Measurements from ENCODE around the gene UFSP2.
"Not testable (repeated sequence)": the region's sequence is repeated elsewhere in the genome, so short reads cannot be mapped to it uniquely, and the experiment has no call there.

The UFSP2 gene

DNA sequence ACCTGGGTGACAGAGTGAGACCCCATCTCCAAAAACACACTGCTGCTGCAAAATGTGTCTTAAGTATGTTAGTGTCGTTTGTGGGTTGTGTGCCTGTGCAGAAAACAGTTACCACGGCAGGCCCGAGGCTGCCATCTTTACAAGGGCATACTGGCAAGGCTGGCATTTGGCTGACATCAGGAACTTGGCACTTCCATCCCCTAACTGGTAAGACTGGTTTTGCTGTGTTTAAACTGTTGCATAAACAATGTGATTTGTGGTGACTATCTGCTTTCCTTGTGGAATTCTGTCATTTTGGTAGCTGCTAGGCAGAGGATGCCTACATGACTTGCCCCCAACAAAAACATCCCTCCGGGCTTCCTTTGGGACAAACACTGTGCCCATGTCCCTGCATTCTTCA is 42.3 kb downstream of the UFSP2 start:
- DNase-seq (ENCODE audit: low read depth) = no peak

DNA sequence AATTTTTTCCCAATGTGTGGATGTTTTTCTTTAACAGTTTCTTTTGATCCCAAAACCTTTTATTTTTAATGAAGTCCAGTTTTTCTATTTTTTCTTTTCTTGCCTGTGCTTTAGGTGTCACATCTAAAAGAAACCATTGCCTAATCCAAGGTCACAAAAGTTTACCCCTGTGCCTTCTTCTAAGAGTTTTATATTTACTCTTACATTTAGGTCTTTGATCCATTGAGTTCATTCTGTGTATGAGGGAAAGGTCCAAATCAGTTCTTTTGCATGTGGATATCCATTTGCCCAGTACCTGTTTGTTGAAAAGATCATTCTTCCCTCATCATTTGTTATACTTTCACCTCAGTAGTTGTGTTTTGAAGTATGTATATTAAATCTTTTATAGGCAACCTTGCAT is 43.0 kb downstream of the UFSP2 start:
- DNase-seq (ENCODE audit: low read depth) = no peak

DNA sequence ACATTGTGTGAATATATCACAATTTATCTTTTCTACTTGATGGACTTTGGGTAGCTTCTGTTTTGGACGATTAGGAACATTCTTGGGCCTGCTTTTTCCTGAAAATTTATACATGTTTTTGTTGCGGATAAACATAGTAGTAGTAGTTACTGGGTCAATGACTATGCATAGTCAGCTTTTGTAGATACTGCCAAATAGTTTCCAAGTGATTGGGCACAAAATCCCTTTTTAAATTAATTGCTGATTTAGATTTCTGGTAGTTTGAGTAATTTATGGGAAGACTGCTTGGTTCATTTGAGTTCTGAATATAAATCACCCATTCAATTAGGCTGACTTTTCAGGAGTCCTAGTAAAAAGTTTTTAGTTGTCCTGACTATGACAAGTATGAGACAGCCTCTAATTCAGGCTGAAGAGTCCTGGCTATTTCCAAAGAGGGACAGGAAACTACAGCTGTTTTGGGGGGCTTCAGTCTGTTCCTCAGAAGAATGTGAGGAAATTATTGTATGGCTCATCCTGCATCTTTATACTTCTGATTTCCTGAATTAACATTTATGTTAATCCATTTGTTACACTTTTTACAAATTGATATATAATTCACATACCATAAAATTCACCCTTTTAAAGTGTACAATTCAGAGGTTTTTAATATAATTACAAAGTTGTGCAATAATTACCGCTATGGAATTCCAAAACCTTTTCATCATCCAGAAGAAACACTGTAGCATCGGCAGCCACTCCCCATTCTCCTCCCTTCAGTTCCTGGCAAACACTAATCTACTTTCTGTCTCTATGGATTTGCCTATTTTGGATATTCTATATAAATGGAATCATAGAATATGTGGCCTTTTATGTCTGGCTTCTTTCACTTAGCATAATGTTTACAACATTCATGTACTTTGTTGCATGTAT is 44.2 kb downstream of the UFSP2 start:
- DNase-seq (ENCODE audit: low read depth) = no peak

GRCh38 chr4:185380320-185380719 is 45.4 kb downstream of the UFSP2 start:
- no peak for DNase-seq (ENCODE audit: low read depth)

- DNase-seq (ENCODE audit: low read depth) = no peak
Measured at GRCh38 chr4:185379326-185380295, 46.2 kb downstream of the UFSP2 start.

DNA sequence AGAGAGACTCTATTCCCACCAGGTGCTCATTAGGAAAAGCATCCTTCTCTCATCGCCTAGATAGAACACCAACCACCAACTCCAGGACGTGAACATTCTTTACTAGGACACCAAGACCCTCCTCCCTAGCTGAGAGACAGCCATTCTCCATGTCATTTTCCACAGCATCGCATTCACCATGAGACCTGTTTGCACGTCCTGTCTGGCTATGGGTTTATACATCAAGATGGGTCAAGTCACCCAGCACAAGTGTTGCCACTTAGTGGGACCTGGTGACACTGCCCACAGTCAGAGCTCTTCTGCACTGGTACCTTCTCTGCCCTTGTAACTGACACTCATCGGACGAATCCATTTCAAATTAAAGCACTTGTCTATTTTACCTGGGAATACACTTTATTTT is 47.5 kb downstream of the UFSP2 start:
- DNase-seq (ENCODE audit: low read depth) = no peak

DNA sequence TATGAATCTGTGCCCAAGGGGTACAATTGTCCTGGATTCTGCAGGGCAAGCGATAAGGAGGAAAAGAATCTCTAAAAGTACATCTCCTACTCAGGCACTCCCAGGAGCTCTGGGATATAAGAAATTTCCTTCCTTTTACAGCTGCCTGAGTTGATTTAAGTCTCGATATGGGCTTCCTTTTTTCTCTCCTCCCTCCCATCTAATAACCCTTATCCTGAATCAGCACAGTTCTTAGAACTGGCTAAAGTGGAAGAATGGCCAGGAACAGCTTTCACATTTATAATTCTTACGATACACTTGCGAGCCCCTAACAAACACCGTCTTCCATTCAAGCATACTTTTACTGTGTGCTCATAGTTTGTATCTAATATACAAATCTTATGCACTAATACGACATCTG is 51.2 kb downstream of the UFSP2 start:
- no peak for DNase-seq (ENCODE audit: low read depth)

DNA sequence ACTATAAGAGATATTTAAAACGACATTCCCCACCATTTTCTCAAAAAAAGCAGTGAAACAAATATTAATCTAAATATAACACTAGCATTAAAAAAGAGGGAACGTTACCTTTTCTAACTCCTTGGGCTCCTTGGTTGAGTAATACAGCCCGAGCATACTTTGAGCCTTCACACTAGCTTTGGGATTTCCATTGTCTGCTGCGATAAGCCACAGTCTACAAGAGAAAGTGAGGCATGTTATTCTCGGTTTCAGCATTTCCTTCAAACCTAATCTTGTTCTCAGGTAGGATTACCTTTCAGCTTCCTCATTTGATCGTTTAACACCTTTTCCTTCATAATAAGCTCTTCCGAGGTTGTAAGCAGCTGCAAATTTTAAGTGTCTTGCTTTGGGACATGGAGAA is 51.7 kb downstream of the UFSP2 start:
- DNase-seq (ENCODE audit: low read depth) = no peak

DNA sequence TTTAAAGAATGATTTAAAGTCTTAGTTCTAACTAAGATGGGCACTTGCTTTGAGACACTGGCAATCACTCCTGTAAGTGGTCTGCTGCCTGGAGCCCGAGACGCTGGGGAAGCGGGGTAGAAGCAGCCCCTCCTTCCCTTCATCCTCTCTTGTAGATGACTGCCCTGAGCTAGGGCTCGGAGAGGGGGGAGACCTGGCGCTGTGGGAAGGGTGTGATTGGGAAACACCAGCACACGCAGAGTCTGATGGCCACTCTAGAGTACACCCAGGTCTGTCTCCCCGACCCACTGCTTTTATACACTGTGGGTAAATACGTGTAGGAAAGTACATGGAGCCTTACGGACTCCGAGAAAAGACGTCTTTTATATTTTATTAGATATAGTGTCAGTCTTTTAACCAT is 54.1 kb downstream of the UFSP2 start:
- no peak for DNase-seq (ENCODE audit: low read depth)

DNA sequence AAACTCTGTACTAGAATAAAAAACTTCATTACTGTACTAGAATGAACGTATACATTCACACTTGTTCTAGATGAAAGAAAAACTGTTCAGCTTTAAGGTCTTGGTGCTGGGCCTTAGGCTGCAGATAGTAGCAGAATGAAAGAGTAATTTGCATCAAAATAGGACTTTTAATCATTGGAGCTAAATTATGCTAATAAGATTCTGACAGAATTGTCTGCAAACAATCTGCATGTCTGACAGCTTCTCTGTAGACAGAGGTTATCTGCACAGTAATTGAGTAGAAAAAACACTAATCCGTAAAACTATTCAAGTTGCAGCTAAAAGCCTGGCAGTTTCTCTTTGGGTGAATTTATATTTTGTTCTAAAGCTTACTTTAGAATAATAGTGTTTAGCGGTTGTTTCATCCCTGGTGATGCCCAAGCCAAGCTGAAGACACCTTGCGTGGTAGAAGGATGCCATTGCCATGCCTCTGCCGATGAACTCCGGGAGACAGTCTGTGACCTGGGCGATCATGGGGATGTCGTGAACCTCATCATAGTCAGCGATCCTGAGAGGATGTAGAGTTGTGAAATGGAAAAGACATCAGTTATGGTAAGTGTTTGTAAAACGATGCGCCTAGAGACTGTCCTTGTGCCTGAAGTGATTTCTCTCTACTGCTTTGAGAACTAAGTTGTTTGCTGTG is 55.4 kb downstream of the UFSP2 start:
- no peak for DNase-seq (ENCODE audit: low read depth)

- no peak for DNase-seq (ENCODE audit: low read depth)
Measured at GRCh38 chr4:185369731-185370130, 56.0 kb downstream of the UFSP2 start.

- DNase-seq (ENCODE audit: low read depth) = no peak
Measured at GRCh38 chr4:185364886-185365285, 60.9 kb downstream of the UFSP2 start.

DNA sequence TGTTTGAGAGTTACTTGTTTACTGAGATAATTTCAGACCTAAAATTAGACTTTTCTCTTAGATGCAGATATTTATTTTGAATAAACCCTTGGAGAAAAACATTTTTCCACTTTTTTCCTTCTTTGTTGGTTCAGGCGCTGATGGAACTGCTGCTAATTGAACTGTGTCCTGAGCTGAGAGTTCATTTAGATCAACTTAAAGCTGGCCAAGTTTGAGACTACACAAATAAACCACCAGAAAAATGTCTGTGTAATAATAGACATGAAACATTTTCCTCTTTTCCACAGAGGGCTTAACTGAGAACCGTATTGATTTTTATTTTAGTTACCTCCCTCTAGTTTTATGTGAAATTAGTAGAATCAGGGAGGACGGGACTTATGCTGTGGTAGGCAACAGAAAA is 62.5 kb downstream of the UFSP2 start:
- no peak for DNase-seq (ENCODE audit: low read depth)

DNA sequence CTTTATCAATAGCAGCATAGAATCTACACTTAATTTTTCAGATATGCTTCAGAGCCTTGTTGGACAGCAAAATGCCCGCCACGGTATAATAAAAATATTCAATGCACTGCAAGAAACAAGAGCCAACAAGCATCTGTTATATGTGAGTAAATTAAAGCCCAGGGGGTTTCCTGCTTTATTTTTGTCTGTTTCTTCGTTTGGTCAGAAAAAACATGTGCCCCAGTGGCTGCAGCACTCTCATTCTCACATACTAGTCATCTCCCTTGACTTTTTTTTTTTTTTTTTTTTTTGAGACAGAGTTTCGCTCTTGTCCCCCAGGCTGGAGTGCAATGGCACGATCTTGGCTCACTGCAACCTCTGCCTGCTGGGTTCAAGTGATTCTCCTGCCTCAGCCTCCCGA is 63.2 kb downstream of the UFSP2 start:
- DNase-seq (ENCODE audit: low read depth) = not testable (repeated sequence)

GRCh38 chr4:185361872-185362271 is 63.9 kb downstream of the UFSP2 start:
- no peak for DNase-seq (ENCODE audit: low read depth)

DNA sequence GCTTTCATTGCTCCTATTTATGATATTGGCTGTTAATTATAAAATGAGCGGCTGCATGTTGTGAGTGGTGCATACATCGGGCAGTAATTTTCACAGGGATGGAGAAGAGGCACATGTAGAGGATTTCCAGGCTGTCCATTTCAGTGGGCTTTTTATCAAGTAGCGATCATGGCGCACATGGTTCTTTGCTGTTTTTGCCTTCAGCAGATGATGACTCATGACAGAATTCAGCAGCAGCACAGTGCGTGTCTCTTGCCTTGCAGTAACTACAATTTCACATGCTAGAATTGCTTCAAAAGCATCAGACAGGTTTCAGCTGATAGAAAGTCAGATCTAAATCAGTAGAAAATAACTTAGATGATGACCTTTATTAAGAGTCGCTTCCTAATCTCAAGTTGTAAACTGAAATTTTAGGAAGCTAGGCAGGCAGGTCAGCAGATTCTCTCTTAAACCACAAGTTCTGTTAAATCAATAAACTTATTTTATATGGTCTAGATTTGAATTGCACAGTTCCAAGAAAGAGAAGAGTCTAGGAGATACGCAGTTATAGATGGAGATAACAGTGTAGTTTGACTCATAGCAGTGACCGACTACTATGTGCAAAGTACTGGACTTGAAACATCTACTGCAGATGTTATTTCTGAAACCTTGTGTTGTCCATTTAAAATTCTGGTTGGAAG is 65.9 kb downstream of the UFSP2 start:
- no peak for DNase-seq (ENCODE audit: low read depth)

DNA sequence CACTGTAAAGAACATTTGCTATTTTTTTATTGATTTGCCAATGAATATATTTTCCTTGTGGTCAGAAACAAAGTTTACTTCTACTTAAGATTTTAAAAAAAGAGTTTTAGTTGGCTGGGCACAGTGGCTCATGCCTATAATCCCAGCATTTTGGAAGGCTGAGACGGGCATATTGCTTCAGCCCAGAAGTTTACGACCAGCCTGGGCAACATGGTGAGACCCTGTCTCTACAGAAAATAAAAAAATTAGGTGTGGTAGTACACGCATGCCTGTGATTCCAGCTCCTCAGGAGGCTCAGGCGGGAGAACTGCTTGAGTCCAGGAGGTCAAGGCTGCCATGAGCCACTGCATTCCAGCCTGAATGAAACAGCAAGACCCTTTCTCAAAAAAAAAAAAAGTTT is 66.8 kb downstream of the UFSP2 start:
- DNase-seq (ENCODE audit: low read depth) = no peak

GRCh38 chr4:185358514-185358913 is 67.2 kb downstream of the UFSP2 start:
- no peak for DNase-seq (ENCODE audit: low read depth)

DNA sequence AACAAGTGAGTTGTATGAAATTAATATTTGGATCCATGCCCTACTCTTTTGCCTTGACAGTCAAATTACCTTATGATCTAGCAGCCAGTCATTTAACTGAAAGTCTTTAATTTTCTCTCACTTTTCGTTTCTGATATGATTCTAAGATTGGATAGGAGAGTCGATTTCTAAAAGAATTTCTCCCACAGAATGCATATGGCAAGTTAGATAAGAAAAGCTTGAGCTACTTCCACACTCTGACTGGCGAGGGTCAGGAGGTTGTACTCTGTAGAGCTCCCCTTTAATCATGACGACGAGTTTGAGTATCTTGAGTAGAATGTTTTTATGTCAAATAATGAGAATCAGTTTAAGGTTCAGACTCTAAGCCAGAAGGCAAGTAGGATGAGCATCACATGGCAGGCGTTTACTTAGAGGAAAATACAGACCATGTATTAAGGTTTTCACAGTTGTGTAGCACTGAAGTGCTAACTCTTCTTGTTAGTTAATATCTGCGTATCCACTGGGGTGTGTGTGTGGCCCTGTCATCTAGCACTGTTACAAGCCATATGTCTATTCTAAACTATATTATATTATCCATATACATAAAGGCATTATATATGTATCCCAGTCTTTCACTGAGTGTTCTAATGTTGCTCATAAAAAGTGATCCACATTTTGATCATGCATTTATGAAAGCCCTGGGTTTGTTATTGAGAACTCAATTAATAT is 67.9 kb downstream of the UFSP2 start:
- DNase-seq (ENCODE audit: low read depth) = no peak

DNA sequence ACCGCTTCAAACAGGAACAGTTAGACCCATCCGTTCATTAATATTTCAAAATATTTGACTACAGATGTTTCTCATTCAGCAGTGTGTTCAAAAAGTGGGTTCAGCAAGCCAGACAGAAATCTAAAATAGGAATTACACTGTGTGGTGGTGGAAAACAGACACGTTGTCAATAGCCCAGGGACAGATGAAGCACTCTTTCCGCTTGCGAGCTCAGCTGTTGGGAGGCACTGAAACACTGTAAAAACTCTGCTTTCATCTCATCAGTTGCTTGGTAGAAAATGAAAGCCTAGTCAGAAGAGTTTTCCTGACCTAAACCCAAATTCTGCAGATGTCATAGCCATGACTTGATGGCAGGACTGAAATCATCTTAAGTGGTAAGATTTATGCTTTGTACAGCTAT is 68.6 kb downstream of the UFSP2 start:
- DNase-seq (ENCODE audit: low read depth) = no peak

GRCh38 chr4:185352741-185353140 is 73.0 kb downstream of the UFSP2 start:
- DNase-seq (ENCODE audit: low read depth) = no peak

Data from activated T-helper 9 cell treated with anti-CD3 and anti-CD28 coated beads, Interleukin-2, amount 50 U/mL, for 16 hours (primary cell).